T-helper 1 cell treated with Interleukin-12 subunit alpha and Interleukin-12 subunit beta and Interleukin-4 antibody, amounts not matched to agents 30 μg/mL and 1 μg/mL, for 36 hours (primary cell): ENCODE measurements around the gene RXRA.

ENCODE experiments used
- H3K27ac Mint-ChIP-seq: one replicate; pipeline ENCODE4 v1.8.0; 2021; ENCODE audit warnings: mild to moderate bottlenecking, mixed read lengths
- H3K27me3 Mint-ChIP-seq: one replicate; pipeline ENCODE4 v1.8.0; 2021; ENCODE audit warnings: low read depth, mixed read lengths
- H3K36me3 Mint-ChIP-seq: one replicate; pipeline ENCODE4 v1.8.0; 2021; ENCODE audit warnings: low read depth, mixed read lengths
- H3K4me1 Mint-ChIP-seq: one replicate; pipeline ENCODE4 v1.8.0; 2021; ENCODE audit warnings: low read depth, mixed read lengths
- H3K4me3 Mint-ChIP-seq: one replicate; pipeline ENCODE4 v1.8.0; 2021; ENCODE audit warnings: mild to moderate bottlenecking, moderate library complexity, mixed read lengths
- H3K9me3 Mint-ChIP-seq: one replicate; pipeline ENCODE4 v1.8.0; 2021; ENCODE audit warnings: mixed read lengths

Gene RXRA

GRCh38 chr9:134442085-134442474, 115.8 kb downstream of the RXRA start:
- no peaks in the 10 kb centered on the region for H3K36me3 Mint-ChIP-seq
- H3K27me3 Mint-ChIP-seq = peaks cover 7% of the 10 kb centered on the region
- H3K4me3 Mint-ChIP-seq = no peak overlapping the region
- no peak overlapping the region for H3K27ac Mint-ChIP-seq
- H3K4me1 Mint-ChIP-seq = peaks cover 3% of the 10 kb centered on the region
- peaks cover 6% of the 10 kb centered on the region for H3K9me3 Mint-ChIP-seq

- H3K36me3 Mint-ChIP-seq = no peaks in the 10 kb centered on the region
- peaks cover 6% of the 10 kb centered on the region for H3K9me3 Mint-ChIP-seq
- H3K27ac Mint-ChIP-seq = no peak overlapping the region
- peaks cover 3% of the 10 kb centered on the region for H3K4me1 Mint-ChIP-seq
- H3K27me3 Mint-ChIP-seq = peaks cover 7% of the 10 kb centered on the region
- H3K4me3 Mint-ChIP-seq = no peak overlapping the region
Observed at GRCh38 chr9:134442486-134443173, 116.4 kb downstream of the RXRA start.

- Mint-ChIP-seq H3K4me3 (no peak overlapping the region), H3K36me3 (no peaks in the 10 kb centered on the region), H3K4me1 (peaks cover 3% of the 10 kb centered on the region), H3K9me3 (peaks cover 6% of the 10 kb centered on the region), H3K27me3 (peaks cover 7% of the 10 kb centered on the region), H3K27ac (no peak overlapping the region)
Observed at GRCh38 chr9:134443174-134444037, 117.2 kb downstream of the RXRA start.

- no peak overlapping the region for H3K4me3 Mint-ChIP-seq
- H3K9me3 Mint-ChIP-seq = peaks cover 12% of the 10 kb centered on the region
- no peak overlapping the region for H3K27ac Mint-ChIP-seq
- peaks cover 7% of the 10 kb centered on the region for H3K27me3 Mint-ChIP-seq
- H3K4me1 Mint-ChIP-seq = peaks cover 3% of the 10 kb centered on the region
- no peaks in the 10 kb centered on the region for H3K36me3 Mint-ChIP-seq
Observed at GRCh38 chr9:134444038-134444315, 117.7 kb downstream of the RXRA start.

DNA sequence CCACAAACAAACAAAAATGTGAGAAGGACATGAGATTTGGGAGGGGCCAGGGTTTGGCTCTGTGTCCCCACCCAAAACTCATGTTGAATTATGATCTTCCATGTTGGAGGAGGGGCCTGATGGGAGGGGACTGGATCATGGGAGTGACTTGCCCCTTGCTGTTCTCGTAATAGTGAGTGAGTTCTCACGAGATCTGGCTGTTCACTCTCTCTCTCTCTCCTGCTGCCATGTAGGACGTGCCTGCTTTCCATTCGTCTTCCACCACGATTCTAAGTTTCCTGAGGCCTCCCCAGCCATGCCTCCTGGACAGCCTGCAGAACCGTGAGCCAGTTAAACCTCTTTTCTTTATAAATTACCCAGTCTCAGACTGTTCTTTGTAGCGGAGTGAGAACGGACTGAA, 118.7 kb downstream of the RXRA start:
- Mint-ChIP-seq H3K27me3 (peaks cover 7% of the 10 kb centered on the region), H3K36me3 (no peaks in the 10 kb centered on the region), H3K4me1 (peaks cover 4% of the 10 kb centered on the region), H3K9me3 (peaks cover 17% of the 10 kb centered on the region), H3K4me3 (no peak overlapping the region), H3K27ac (no peak overlapping the region)

- no peaks in the 10 kb centered on the region for H3K36me3 Mint-ChIP-seq
- peaks cover 4% of the 10 kb centered on the region for H3K4me1 Mint-ChIP-seq
- H3K4me3 Mint-ChIP-seq = no peak overlapping the region
- no peak overlapping the region for H3K27ac Mint-ChIP-seq
- H3K9me3 Mint-ChIP-seq = peaks cover 17% of the 10 kb centered on the region
- H3K27me3 Mint-ChIP-seq = no peaks in the 10 kb centered on the region
Observed at GRCh38 chr9:134449180-134449916, 123.1 kb downstream of the RXRA start.

- Mint-ChIP-seq H3K9me3 (peaks cover 11% of the 10 kb centered on the region), H3K4me1 (peaks cover 8% of the 10 kb centered on the region), H3K27me3 (no peaks in the 10 kb centered on the region), H3K27ac (no peak overlapping the region), H3K36me3 (no peaks in the 10 kb centered on the region), H3K4me3 (no peak overlapping the region)
Observed at GRCh38 chr9:134451700-134452458, 125.6 kb downstream of the RXRA start.

DNA sequence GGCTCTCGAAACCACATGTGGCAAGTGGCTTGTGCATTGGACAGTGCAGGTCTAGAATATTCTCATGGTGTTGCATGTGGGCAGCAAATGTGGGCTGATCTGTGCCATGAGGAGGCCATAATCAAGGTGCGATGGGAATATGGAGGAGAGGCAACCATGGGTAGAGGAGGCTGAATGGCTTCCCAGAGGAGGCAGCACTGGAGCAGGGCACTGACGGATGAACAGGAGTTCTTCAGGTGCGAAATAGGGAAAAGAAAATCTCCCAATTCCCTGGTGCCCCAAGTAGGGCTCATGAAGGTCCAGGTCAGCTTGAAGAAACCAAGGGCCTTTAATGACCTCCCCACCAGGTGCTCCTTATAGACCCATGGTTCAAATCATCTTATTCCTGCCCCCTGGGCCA, 126.5 kb downstream of the RXRA start:
- Mint-ChIP-seq H3K36me3 (no peaks in the 10 kb centered on the region), H3K27ac (no peak overlapping the region), H3K4me3 (no peak overlapping the region), H3K9me3 (peaks cover 11% of the 10 kb centered on the region), H3K4me1 (peaks cover 8% of the 10 kb centered on the region), H3K27me3 (no peaks in the 10 kb centered on the region)

- Mint-ChIP-seq H3K4me3 (no peak overlapping the region), H3K36me3 (no peaks in the 10 kb centered on the region), H3K4me1 (peaks cover 8% of the 10 kb centered on the region), H3K27me3 (no peaks in the 10 kb centered on the region), H3K27ac (no peak overlapping the region), H3K9me3 (peaks cover 6% of the 10 kb centered on the region)
Observed at GRCh38 chr9:134453776-134454475, 127.7 kb downstream of the RXRA start.

GRCh38 chr9:134454476-134454857, 128.2 kb downstream of the RXRA start:
- Mint-ChIP-seq H3K36me3 (no peaks in the 10 kb centered on the region), H3K4me1 (peaks cover 6% of the 10 kb centered on the region), H3K4me3 (no peak overlapping the region), H3K27ac (no peak overlapping the region), H3K27me3 (no peaks in the 10 kb centered on the region), H3K9me3 (peaks cover under 1% of the 10 kb centered on the region)

- H3K27me3 Mint-ChIP-seq = no peaks in the 10 kb centered on the region
- no peaks in the 10 kb centered on the region for H3K36me3 Mint-ChIP-seq
- peaks cover 6% of the 10 kb centered on the region for H3K4me1 Mint-ChIP-seq
- no peaks in the 10 kb centered on the region for H3K9me3 Mint-ChIP-seq
- H3K4me3 Mint-ChIP-seq = no peak overlapping the region
- H3K27ac Mint-ChIP-seq = no peak overlapping the region
Observed at GRCh38 chr9:134455021-134455471, 128.8 kb downstream of the RXRA start.

GRCh38 chr9:134455537-134455933, 129.3 kb downstream of the RXRA start:
- no peaks in the 10 kb centered on the region for H3K36me3 Mint-ChIP-seq
- H3K4me3 Mint-ChIP-seq = peak overlapping the region; percentile 62
- H3K27me3 Mint-ChIP-seq = no peaks in the 10 kb centered on the region
- H3K4me1 Mint-ChIP-seq = peaks cover 6% of the 10 kb centered on the region
- H3K27ac Mint-ChIP-seq = peak overlapping the region; percentile 93
- H3K9me3 Mint-ChIP-seq = no peaks in the 10 kb centered on the region

DNA sequence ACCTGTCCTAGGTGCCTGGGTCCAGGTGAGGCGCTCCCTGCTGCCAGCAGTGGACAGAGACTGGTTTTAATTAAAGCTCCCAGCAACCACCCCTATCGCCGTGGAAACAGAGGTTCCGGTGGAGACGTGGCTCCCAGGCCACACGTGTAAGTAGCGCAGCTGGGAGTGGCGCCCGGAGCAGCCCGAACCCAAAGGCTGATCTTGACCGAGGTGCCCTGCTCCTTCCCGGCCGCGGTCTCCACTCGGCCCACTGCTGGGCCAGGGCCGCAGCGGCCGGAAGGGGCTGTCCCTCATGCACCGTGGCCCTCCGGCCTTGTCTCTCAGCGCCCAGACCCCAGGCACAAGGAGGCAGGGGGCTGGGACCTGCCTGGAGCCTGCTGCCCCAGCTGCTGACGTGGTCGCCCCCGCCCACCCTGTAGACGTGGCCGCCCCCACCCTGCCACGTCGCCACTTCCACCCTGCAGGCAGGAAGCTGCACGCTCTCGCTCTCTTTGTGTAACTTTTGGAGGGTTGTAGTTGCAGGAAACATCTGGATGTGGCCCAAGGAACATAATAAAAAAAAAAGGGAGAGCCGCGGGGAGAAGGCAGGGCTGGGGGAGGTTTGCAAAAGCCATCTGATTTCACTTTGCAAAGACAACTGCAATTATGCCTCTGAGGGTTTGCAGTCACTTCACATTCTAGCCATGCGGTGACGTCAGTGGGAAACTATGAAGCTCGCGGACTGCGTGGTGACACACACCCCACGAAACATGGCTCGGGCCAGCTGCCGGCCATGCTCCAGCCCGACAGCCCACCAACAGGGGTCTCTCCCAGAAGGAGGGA, 129.9 kb downstream of the RXRA start:
- Mint-ChIP-seq H3K4me1 (peaks cover 6% of the 10 kb centered on the region), H3K27ac (peak overlapping the region; percentile 93), H3K4me3 (peak overlapping the region; percentile 62), H3K36me3 (no peaks in the 10 kb centered on the region), H3K9me3 (no peaks in the 10 kb centered on the region), H3K27me3 (no peaks in the 10 kb centered on the region)
